NB4 (cell line): Measurements from ENCODE around the gene HNRNPA2B1.

Experiments
- MYC ChIP-seq: IDR thresholded peaks from 2 replicates; pipeline ENCODE4 v1.6.1; 2011; ENCODE audit warnings: low read depth, low read length
- POLR2A ChIP-seq: IDR thresholded peaks from 2 replicates; pipeline ENCODE4 v1.6.1; 2011; ENCODE audit warnings: mild to moderate bottlenecking; ENCODE audit not compliant: insufficient read length; ENCODE audit errors: extremely low read depth
- TF ChIP-seq, protein P1 (sequence below): IDR thresholded peaks from one replicate; pipeline ENCODE4 v1.5.1; 2012; ENCODE audit warnings: low read depth, low read length

DNA sequence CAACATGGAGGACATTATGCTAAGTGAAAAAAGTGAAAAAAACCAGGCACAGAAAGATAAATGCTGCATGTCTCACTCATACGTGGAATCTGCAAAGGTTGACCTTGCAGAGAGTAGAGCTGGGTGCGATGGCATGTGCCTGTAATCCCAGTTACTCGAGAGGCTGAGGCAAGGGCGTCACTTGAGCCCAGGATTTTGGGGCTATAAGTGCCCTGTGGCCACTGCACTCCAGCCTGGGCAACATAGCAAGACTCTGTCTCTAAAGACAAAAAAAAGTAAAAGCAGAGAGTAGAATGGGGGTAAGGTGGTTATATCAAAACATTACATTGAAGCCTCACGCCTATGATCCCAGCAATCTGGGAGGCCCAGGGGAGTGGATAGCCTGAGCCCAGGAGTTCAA lies 23.8 kb upstream of the HNRNPA2B1 start:
- no peak for TF ChIP-seq POLR2A
- TF ChIP-seq, protein P1, sequence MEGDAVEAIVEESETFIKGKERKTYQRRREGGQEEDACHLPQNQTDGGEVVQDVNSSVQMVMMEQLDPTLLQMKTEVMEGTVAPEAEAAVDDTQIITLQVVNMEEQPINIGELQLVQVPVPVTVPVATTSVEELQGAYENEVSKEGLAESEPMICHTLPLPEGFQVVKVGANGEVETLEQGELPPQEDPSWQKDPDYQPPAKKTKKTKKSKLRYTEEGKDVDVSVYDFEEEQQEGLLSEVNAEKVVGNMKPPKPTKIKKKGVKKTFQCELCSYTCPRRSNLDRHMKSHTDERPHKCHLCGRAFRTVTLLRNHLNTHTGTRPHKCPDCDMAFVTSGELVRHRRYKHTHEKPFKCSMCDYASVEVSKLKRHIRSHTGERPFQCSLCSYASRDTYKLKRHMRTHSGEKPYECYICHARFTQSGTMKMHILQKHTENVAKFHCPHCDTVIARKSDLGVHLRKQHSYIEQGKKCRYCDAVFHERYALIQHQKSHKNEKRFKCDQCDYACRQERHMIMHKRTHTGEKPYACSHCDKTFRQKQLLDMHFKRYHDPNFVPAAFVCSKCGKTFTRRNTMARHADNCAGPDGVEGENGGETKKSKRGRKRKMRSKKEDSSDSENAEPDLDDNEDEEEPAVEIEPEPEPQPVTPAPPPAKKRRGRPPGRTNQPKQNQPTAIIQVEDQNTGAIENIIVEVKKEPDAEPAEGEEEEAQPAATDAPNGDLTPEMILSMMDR, result no peak
- no peak for TF ChIP-seq MYC
